Stimulated activated CD4-positive, alpha-beta T cell treated with anti-CD3 and anti-CD28 coated beads, TNF-alpha, amount 100 ng/mL, for 24 hours (primary cell): Measurements from ENCODE around the gene NAALADL2.

Experiments used
- DNase-seq, 3 experiments: peaks; one replicate each; pipeline ENCODE4 v3.0.0-alpha.2; 2020; ENCODE audit warnings: low read depth in 3 of 3

The NAALADL2 gene

GRCh38 chr3:175662815-175663214, 803.7 kb downstream of the NAALADL2 start:
- DNase-seq = no peak

GRCh38 chr3:175664911-175665310, 805.8 kb downstream of the NAALADL2 start:
- DNase-seq = no peak

GRCh38 chr3:175668300-175668699, 809.2 kb downstream of the NAALADL2 start:
- no peak for DNase-seq

- DNase-seq = no peak
Observed at GRCh38 chr3:175670557-175670956, 811.4 kb downstream of the NAALADL2 start.

GRCh38 chr3:175672119-175672689, 813.1 kb downstream of the NAALADL2 start:
- no peak for DNase-seq

- DNase-seq = no peak
Observed at GRCh38 chr3:175679568-175679967, 820.4 kb downstream of the NAALADL2 start.

GRCh38 chr3:175692256-175692655, 833.1 kb downstream of the NAALADL2 start:
- no peak for DNase-seq

GRCh38 chr3:175695251-175695650, 836.1 kb downstream of the NAALADL2 start:
- no peak for DNase-seq

- no peak for DNase-seq
Observed at GRCh38 chr3:175702956-175703355, 843.8 kb downstream of the NAALADL2 start.

- DNase-seq = no peak
Observed at GRCh38 chr3:175704366-175705055, 845.4 kb downstream of the NAALADL2 start.

- DNase-seq = no peak
Observed at GRCh38 chr3:175713268-175713667, 854.1 kb downstream of the NAALADL2 start.

- no peak for DNase-seq
Observed at GRCh38 chr3:175716446-175716845, 857.3 kb downstream of the NAALADL2 start.

GRCh38 chr3:175726228-175726627, 867.1 kb downstream of the NAALADL2 start:
- no peak for DNase-seq

- DNase-seq = no peak
Observed at GRCh38 chr3:175728566-175728965, 869.4 kb downstream of the NAALADL2 start.

- DNase-seq = no peak
Observed at GRCh38 chr3:175729466-175729865, 870.3 kb downstream of the NAALADL2 start.

- DNase-seq = no peak
Observed at GRCh38 chr3:175731543-175731942, 872.4 kb downstream of the NAALADL2 start.

GRCh38 chr3:175732017-175732416, 872.9 kb downstream of the NAALADL2 start:
- no peak for DNase-seq

- DNase-seq = no peak
Observed at GRCh38 chr3:175735866-175736265, 876.7 kb downstream of the NAALADL2 start.

- no peak for DNase-seq
Observed at GRCh38 chr3:175737646-175738572, 878.8 kb downstream of the NAALADL2 start.

- DNase-seq = no peak
Observed at GRCh38 chr3:175741951-175742350, 882.8 kb downstream of the NAALADL2 start.

- DNase-seq = no peak
Observed at GRCh38 chr3:175743733-175744400, 884.7 kb downstream of the NAALADL2 start.

GRCh38 chr3:175746308-175746707, 887.2 kb downstream of the NAALADL2 start:
- no peak for DNase-seq
